Measurements from ENCODE around the gene AGAP1. TPM values are rescaled to one million over a fixed set of nuclear protein-coding genes. Genes with fewer than 3 reads are reported as not detected.

Gene AGAP1
- total RNA-seq, 3 donors from 2014 or later (not counting 1 experiment from before 2014, with no cell fraction given) = 42.0 to 56.4 (median 45.7) TPM

GRCh38 chr2:235608200-235608887, 114.5 kb downstream of the AGAP1 start:
- H3K4me3 Mint-ChIP-seq = no peak overlapping the region
- DNase-seq (no peak), ATAC-seq (no peak)
- no peaks in the 10 kb centered on the region for H3K27me3 ChIP-seq (ENCODE audit: control insufficient read depth, insufficient read depth, low read length)
- H3K27ac Mint-ChIP-seq = no peak overlapping the region
- H3K36me3 ChIP-seq (ENCODE audit: control insufficient read depth, insufficient read depth, low read length) = no peaks in the 10 kb centered on the region
- no peaks in the 10 kb centered on the region for H3K36me3 Mint-ChIP-seq
- H3K9me3 ChIP-seq (ENCODE audit: control insufficient read depth, insufficient read depth, low read length) = no peaks in the 10 kb centered on the region
- no peaks in the 10 kb centered on the region for H3K9me3 Mint-ChIP-seq
- no peaks in the 10 kb centered on the region for H3K4me1 ChIP-seq (ENCODE audit: control insufficient read depth, insufficient read depth, low read length)
- no peaks in the 10 kb centered on the region for H3K4me1 Mint-ChIP-seq
- H3K27ac ChIP-seq (ENCODE audit: low read length) = no peak overlapping the region
- WGBS (ENCODE audit: insufficient coverage) = 81% methylated on average over 11 of the region's 14 CpGs
- H3K27me3 Mint-ChIP-seq (ENCODE audit: low read depth in 2 of 2) = peaks cover 16 to 22% of the 10 kb centered on the region in 2 donors
- TF ChIP-seq CTCF (IDR thresholded peaks at IDR 0.05) = no peak
- H3K4me3 ChIP-seq (ENCODE audit: low read length) = no peak overlapping the region
- intact Hi-C loops (cut with micrococcal nuclease) = no loop called here

GRCh38 chr2:235609321-235609720, 115.5 kb downstream of the AGAP1 start:
- no peak for TF ChIP-seq CTCF (IDR thresholded peaks at IDR 0.05)
- DNase-seq = no peak
- Mint-ChIP-seq H3K4me3 (no peak overlapping the region), H3K27ac (no peak overlapping the region), H3K36me3 (no peaks in the 10 kb centered on the region), H3K9me3 (no peaks in the 10 kb centered on the region), H3K27me3 (ENCODE audit: low read depth in 2 of 2) (peaks cover 21 to 28% of the 10 kb centered on the region in 2 donors), H3K4me1 (no peaks in the 10 kb centered on the region)
- Histone ChIP-seq H3K4me3 (ENCODE audit: low read length) (no peak overlapping the region), H3K27ac (ENCODE audit: low read length) (no peak overlapping the region), H3K36me3 (ENCODE audit: control insufficient read depth, insufficient read depth, low read length) (no peaks in the 10 kb centered on the region), H3K9me3 (ENCODE audit: control insufficient read depth, insufficient read depth, low read length) (no peaks in the 10 kb centered on the region), H3K4me1 (ENCODE audit: control insufficient read depth, insufficient read depth, low read length) (no peaks in the 10 kb centered on the region), H3K27me3 (ENCODE audit: control insufficient read depth, insufficient read depth, low read length) (no peaks in the 10 kb centered on the region)
- 87% methylated on average over 11 of the region's 11 CpGs for WGBS (ENCODE audit: insufficient coverage)
- intact Hi-C loops (cut with micrococcal nuclease) = no loop called here
- no peak for ATAC-seq

- Histone ChIP-seq H3K27me3 (ENCODE audit: control insufficient read depth, insufficient read depth, low read length) (no peaks in the 10 kb centered on the region), H3K27ac (ENCODE audit: low read length) (no peak overlapping the region), H3K4me3 (ENCODE audit: low read length) (no peak overlapping the region), H3K4me1 (ENCODE audit: control insufficient read depth, insufficient read depth, low read length) (no peaks in the 10 kb centered on the region), H3K9me3 (ENCODE audit: control insufficient read depth, insufficient read depth, low read length) (no peaks in the 10 kb centered on the region), H3K36me3 (ENCODE audit: control insufficient read depth, insufficient read depth, low read length) (no peaks in the 10 kb centered on the region)
- ATAC-seq (no peak), DNase-seq (no peak)
- intact Hi-C loops (cut with micrococcal nuclease) = no loop called here
- no peaks in the 10 kb centered on the region for H3K36me3 Mint-ChIP-seq
- no peaks in the 10 kb centered on the region for H3K9me3 Mint-ChIP-seq
- no peaks in the 10 kb centered on the region for H3K4me1 Mint-ChIP-seq
- H3K4me3 Mint-ChIP-seq = no peak overlapping the region
- TF ChIP-seq CTCF (IDR thresholded peaks at IDR 0.05) = no peak
- 88% methylated on average over 5 of the region's 5 CpGs for whole genome bisulfite sequencing (ENCODE audit: insufficient coverage)
- peaks cover 21 to 30% of the 10 kb centered on the region in 2 donors for H3K27me3 Mint-ChIP-seq (ENCODE audit: low read depth in 2 of 2)
- no peak overlapping the region for H3K27ac Mint-ChIP-seq
Observed at GRCh38 chr2:235609746-235610145, 115.9 kb downstream of the AGAP1 start.

Data from natural killer cell (primary cell).